ENCODE results near the gene EMC8. TPM values are rescaled to one million over a fixed set of nuclear protein-coding genes. Genes with fewer than 3 reads are reported as not detected.

Gene EMC8
- total RNA-seq, 4 donors from 2014 or later = 14.1 to 63.1 (median 21.8) TPM

DNA sequence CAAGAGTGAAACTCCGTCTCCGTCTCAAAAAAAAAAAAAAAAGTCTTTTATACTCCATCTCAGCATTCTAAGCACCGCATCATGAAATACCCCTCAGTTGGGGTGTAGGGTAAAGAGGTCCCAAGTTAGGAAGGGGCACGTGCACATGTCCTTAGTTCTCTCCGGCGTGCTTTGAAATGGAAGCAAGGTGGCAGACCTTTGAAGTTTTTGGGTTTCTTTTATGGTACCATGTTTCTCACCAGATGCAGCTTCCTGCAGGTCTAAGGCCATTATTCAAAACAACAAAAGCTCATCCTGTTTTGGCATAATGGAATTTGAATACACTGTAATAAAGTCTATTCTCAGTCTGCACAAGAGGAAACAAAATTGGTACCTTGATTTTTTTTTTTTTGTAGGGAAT is 9.6 kb downstream of the EMC8 start:
- TF ChIP-seq, protein P1, sequence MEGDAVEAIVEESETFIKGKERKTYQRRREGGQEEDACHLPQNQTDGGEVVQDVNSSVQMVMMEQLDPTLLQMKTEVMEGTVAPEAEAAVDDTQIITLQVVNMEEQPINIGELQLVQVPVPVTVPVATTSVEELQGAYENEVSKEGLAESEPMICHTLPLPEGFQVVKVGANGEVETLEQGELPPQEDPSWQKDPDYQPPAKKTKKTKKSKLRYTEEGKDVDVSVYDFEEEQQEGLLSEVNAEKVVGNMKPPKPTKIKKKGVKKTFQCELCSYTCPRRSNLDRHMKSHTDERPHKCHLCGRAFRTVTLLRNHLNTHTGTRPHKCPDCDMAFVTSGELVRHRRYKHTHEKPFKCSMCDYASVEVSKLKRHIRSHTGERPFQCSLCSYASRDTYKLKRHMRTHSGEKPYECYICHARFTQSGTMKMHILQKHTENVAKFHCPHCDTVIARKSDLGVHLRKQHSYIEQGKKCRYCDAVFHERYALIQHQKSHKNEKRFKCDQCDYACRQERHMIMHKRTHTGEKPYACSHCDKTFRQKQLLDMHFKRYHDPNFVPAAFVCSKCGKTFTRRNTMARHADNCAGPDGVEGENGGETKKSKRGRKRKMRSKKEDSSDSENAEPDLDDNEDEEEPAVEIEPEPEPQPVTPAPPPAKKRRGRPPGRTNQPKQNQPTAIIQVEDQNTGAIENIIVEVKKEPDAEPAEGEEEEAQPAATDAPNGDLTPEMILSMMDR (IDR thresholded peaks at IDR 0.05; ENCODE audit: low read depth) = no peak

DNA sequence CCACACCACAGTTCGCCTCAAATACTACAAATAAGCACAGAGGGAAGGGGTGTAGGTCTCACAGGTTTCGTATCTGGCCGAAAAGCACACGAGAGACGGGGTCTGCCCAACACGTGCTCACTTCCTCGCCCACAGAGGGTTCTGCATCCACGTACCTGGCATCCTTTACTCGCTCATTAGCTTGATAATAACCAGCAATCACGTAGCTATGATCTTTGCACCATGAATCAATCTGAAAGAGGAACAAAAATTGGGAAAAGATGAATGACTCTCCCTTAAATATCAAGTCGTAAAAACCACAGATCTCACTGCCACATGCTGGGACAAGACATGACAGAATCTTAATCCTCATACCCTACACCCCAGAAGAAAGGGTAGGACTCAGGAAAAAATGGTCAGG is 10.5 kb downstream of the EMC8 start:
- TF ChIP-seq, protein P1 (IDR thresholded peaks at IDR 0.05; ENCODE audit: low read depth) = no peak

DNA sequence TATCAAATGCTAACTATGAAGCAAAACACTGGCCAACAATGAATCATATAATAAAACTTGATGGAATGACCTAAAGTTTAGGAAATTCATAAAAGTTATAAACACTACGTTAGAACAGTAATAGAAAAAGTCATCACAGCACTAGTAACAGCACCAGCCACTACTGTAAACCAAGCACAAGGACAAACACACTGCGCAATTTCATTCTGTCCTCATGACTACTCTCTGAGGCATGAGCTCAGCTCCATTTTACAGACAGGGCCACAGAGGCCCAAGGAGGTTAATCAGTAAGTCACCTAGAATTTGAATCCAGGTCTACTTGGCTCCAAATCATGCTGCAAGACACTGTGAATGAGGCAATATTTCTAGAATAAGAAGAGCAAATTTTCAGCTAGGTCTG is 13.4 kb downstream of the EMC8 start:
- TF ChIP-seq, protein P1 (IDR thresholded peaks at IDR 0.05; ENCODE audit: low read depth) = no peak

DNA sequence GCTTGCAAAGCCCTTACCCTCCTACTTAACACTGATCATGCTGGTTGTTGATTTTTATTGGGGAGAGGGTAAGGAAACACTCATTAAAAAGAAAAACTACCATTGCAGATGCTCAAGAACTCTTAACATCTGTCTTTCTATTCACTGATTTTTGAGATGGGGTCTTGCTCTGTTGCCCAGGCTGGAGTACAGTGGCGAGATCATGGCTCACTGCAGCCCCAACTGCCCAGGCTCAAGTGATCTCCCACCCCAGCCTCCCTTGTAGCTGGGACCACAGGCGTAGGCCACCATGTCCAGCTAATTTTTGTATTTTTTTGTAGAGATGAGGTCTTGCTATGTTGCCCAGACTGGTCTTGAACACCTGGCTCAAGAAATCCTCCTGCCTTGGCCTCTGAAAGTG is 14.5 kb downstream of the EMC8 start:
- TF ChIP-seq, protein P1 (IDR thresholded peaks at IDR 0.05; ENCODE audit: low read depth) = no peak

DNA sequence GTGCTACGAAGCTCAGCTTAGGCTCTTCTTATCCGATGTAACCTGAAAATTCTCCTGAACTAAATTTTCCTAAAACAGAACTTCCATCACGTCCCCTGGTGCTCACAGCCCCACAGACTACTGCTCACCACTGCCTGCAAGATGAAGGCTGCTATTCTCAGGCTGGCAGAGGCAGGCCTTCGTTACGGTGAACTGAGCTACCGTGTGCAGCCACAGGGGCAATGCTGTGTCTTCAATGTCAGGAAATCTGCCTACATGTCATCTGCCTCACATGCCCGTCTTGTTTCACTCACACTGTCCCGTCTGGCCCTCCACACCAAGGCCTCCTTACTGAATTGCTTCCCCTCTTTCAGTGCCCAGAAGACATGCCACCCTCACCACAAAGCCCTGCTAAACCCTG is 15.9 kb downstream of the EMC8 start:
- TF ChIP-seq, protein P1 (IDR thresholded peaks at IDR 0.05; ENCODE audit: low read depth) = no peak

DNA sequence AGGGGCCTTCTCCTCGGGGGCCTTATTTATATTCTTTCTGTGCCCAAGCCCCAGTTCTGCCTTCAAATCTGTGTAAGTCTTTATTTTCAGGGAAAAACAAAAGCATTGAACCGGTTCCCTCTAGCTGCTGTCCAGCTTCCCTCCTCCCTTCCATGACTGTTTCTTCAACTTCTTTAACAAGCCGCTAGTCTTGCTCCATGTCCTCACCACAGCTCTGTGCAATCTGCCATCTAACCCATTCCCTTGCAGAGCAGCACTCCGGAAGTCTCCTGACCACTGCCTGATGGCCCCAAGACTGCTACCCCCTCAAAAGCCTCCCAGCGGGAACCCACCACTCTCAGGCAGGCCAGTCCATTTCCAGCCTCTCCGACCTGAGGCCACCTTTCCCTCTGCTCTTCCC is 16.9 kb downstream of the EMC8 start:
- TF ChIP-seq, protein P1 (IDR thresholded peaks at IDR 0.05; ENCODE audit: low read depth) = no peak

DNA sequence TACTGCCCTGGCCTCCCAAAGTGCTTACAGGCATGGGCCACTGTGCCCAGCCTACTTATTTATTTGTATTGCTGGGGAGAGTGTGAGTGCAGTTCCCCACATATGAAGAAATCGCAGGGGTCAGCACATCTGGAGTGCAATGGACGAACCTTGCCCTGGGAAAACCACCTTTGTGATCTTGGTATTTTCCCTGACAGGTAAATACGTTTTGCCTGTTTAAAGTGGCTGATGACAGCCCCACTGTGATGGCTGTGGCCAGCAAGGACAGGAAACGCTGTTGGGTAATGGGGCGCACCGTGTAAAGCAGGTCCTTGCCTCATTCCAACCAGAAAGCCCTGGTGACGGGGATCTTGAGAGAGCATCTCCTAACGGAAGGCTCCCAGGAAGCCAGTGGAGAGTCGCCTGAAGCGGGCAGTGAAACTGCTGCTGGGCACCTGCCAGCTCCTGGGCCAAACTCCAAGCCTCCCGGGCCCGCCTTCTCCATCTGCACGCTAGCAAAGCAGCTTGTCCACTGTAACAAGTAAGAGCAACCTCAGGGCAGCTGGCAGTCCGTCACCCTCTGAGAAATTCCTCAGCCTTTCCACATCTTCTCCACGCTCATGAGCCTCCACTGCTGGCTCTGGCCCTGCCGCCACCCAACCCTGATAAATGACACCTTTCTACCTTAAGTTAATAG is 17.5 kb downstream of the EMC8 start:
- TF ChIP-seq, protein P1 (IDR thresholded peaks at IDR 0.05; ENCODE audit: low read depth) = no peak

Measured in subcutaneous adipose tissue (tissue), 4 donors.